ENCODE data around the gene ZBTB2. TPM values are rescaled to one million over a fixed set of nuclear protein-coding genes. Genes with fewer than 3 reads are reported as not detected.
"Not testable (repeated sequence)": the region's sequence is repeated elsewhere in the genome, so short reads cannot be mapped to it uniquely, and the experiment has no call there.

Gene ZBTB2
- total and polyA plus RNA-seq, 2 donors from 2014 or later: 6.0 to 11.2 TPM

DNA sequence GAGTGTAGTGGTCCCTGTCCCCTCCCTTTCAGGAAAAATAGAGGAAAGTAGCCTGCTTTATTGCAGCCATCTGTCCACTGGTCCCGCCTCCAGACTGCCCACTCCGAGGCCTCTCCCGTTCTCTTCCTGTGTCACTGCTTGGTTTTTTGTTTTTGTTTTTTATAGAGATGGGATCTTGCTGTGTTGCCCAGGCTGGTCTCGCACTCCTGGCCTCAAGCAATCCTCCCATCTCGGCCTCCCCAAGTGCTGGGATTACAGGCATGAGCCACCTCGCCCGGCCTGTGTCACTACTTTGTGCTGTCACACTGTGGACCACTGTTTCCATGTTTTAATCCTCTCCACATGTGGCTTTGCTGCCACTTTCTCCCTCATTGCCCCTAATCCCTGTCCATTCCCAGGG, 71.2 kb downstream of the ZBTB2 start:
- Histone ChIP-seq H3K4me1 (ENCODE audit: control insufficient read depth in 2 of 3, insufficient read depth in 2 of 3, low read depth in 1 of 3, low read length in 3 of 3) (peaks cover 0 to 8% (median 7%) of the 10 kb centered on the region in 3 donors), H3K4me3 (ENCODE audit: low read length in 3 of 3) (no peak overlapping the region), H3K9me3 (ENCODE audit: control insufficient read depth in 2 of 3, insufficient read depth in 1 of 3, low read length in 3 of 3) (no peaks in the 10 kb centered on the region), H3K9ac (ENCODE audit: low read length in 3 of 3) (no peak overlapping the region), H3K36me3 (ENCODE audit: control insufficient read depth in 2 of 3, insufficient read depth in 3 of 3, low read length in 3 of 3) (no peaks in the 10 kb centered on the region), H3K27me3 (ENCODE audit: control insufficient read depth, insufficient read depth, low read length) (no peaks in the 10 kb centered on the region), H3K27ac (ENCODE audit: low read depth in 2 of 2, low read length in 2 of 2) (no peak overlapping the region)
- intact Hi-C loops (cut with DNase I): no loop called here
- FAIRE-seq (no peak), DNase-seq (no peak)
- TF ChIP-seq, protein P1, sequence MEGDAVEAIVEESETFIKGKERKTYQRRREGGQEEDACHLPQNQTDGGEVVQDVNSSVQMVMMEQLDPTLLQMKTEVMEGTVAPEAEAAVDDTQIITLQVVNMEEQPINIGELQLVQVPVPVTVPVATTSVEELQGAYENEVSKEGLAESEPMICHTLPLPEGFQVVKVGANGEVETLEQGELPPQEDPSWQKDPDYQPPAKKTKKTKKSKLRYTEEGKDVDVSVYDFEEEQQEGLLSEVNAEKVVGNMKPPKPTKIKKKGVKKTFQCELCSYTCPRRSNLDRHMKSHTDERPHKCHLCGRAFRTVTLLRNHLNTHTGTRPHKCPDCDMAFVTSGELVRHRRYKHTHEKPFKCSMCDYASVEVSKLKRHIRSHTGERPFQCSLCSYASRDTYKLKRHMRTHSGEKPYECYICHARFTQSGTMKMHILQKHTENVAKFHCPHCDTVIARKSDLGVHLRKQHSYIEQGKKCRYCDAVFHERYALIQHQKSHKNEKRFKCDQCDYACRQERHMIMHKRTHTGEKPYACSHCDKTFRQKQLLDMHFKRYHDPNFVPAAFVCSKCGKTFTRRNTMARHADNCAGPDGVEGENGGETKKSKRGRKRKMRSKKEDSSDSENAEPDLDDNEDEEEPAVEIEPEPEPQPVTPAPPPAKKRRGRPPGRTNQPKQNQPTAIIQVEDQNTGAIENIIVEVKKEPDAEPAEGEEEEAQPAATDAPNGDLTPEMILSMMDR (IDR thresholded peaks at IDR 0.05; ENCODE audit: borderline replicate concordance, extremely low read depth, insufficient read depth): no peak

DNA sequence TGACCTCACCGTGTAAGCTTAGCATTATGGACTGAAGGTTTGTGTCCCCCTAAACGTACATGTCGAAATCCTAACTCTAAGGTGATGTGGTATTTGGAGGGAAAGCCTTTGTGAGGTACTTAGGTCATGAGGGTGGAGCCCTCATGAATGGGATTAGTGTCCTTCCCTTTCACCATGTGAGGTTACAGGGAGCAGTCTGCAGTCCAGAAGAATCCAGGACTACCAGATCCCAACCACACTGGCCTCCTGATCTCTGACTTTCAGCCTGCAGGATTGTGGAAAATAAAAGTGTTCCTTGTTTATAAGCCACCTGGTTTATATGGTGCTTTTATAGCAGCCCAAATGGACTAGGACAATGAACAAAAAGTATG, 73.4 kb downstream of the ZBTB2 start:
- H3K36me3 ChIP-seq (ENCODE audit: control insufficient read depth in 2 of 3, insufficient read depth in 3 of 3, low read length in 3 of 3): no peaks in the 10 kb centered on the region
- no peaks in the 10 kb centered on the region for H3K27me3 ChIP-seq (ENCODE audit: control insufficient read depth, insufficient read depth, low read length)
- H3K27ac ChIP-seq (ENCODE audit: low read depth in 2 of 2, low read length in 2 of 2): no peak overlapping the region
- DNase-seq (no peak), FAIRE-seq (no peak)
- H3K4me1 ChIP-seq (ENCODE audit: control insufficient read depth in 2 of 3, insufficient read depth in 2 of 3, low read depth in 1 of 3, low read length in 3 of 3): peaks cover 0 to 3% (median 0%) of the 10 kb centered on the region in 3 donors
- no peaks in the 10 kb centered on the region for H3K9me3 ChIP-seq (ENCODE audit: control insufficient read depth in 2 of 3, insufficient read depth in 1 of 3, low read length in 3 of 3)
- intact Hi-C loops (cut with DNase I): no loop called here
- no peak overlapping the region for H3K4me3 ChIP-seq (ENCODE audit: low read length in 3 of 3)
- no peak overlapping the region for H3K9ac ChIP-seq (ENCODE audit: low read length in 3 of 3)
- TF ChIP-seq, protein P1 (IDR thresholded peaks at IDR 0.05; ENCODE audit: borderline replicate concordance, extremely low read depth, insufficient read depth): no peak

DNA sequence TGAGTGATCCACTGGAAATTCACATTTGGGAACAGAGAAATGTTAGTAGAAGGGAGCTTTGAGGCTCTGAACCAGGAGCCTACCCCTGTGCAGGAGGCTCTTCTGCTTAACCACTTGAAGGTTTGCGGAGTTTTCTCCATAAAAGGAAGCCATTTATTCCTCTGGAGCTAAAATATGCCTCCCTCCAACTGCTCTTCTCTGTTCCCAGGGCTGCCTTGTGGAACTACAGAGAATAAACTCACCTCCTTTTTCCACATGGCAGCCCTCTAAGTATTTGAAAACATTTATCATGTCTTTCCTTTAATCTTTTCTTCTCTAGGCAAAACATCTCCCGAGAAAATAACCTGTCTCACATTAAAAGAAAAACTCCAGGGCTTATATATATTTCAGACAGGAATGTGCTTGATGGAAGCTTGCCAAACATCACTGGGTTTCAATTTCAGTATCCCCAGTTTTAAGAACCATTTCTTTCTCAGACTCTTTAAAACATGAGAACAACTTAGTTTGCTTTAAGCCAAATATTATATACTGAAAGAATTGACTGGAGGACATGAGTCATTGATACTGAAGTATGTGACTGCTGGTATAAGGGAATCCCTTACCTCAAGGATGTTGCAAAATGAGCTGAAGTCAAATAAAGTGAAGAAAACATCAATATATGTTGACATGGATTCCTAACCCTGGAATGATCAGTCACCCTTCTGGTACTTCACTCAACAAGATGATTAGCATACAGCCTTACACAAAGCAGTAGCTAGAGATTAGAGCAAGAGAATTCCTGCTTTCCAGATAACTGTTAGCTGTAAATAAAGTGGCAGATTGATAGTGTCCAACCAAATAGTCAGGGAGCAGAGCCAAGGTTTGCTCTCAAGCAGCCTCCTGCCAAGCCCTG, 74.0 kb downstream of the ZBTB2 start:
- peaks cover 0 to 4% (median 0%) of the 10 kb centered on the region in 3 donors for H3K4me1 ChIP-seq (ENCODE audit: control insufficient read depth in 2 of 3, insufficient read depth in 2 of 3, low read depth in 1 of 3, low read length in 3 of 3)
- TF ChIP-seq, protein P1 (IDR thresholded peaks at IDR 0.05; ENCODE audit: borderline replicate concordance, extremely low read depth, insufficient read depth): no peak
- H3K9ac ChIP-seq (ENCODE audit: low read length in 3 of 3): no peak overlapping the region
- FAIRE-seq (no peak), DNase-seq (peak in 2 of 5 donors; percentile 81 to 84)
- no peaks in the 10 kb centered on the region for H3K36me3 ChIP-seq (ENCODE audit: control insufficient read depth in 2 of 3, insufficient read depth in 3 of 3, low read length in 3 of 3)
- no peak overlapping the region for H3K4me3 ChIP-seq (ENCODE audit: low read length in 3 of 3)
- H3K27ac ChIP-seq (ENCODE audit: low read depth in 2 of 2, low read length in 2 of 2): no peak overlapping the region
- intact Hi-C loops (cut with DNase I): no loop called here
- no peaks in the 10 kb centered on the region for H3K27me3 ChIP-seq (ENCODE audit: control insufficient read depth, insufficient read depth, low read length)
- no peaks in the 10 kb centered on the region for H3K9me3 ChIP-seq (ENCODE audit: control insufficient read depth in 2 of 3, insufficient read depth in 1 of 3, low read length in 3 of 3)

DNA sequence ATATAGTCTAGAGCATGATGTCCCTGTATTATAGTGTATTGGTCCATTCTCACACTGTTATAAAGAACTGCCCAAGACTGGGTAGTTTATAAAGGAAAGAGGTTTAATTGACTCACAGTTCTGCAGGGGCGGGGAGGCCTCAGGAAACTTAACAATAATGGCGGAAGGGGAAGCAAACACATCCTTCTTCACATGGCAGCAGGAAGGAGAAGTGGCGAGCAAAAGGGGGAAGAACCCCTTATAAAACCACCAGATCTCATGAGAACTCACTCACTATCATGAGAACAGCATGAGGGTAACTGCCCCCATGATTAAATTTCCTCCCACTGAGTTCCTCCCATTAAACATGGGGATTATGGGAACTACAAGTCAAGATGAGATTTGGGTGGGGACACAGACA, 75.7 kb downstream of the ZBTB2 start:
- H3K27me3 ChIP-seq (ENCODE audit: control insufficient read depth, insufficient read depth, low read length); H3K9ac ChIP-seq (ENCODE audit: low read length in 3 of 3); H3K36me3 ChIP-seq (ENCODE audit: control insufficient read depth in 2 of 3, insufficient read depth in 3 of 3, low read length in 3 of 3); H3K4me3 ChIP-seq (ENCODE audit: low read length in 3 of 3); intact Hi-C loops (cut with DNase I); DNase-seq; FAIRE-seq; H3K4me1 ChIP-seq (ENCODE audit: control insufficient read depth in 2 of 3, insufficient read depth in 2 of 3, low read depth in 1 of 3, low read length in 3 of 3); H3K27ac ChIP-seq (ENCODE audit: low read depth in 2 of 2, low read length in 2 of 2); H3K9me3 ChIP-seq (ENCODE audit: control insufficient read depth in 2 of 3, insufficient read depth in 1 of 3, low read length in 3 of 3): not testable (repeated sequence)

Other genes starting within 250 kb of the ZBTB2 start
- 84.6 TPM for gene AKAP12, start 151.6 kb downstream of the ZBTB2 start, total RNA-seq
- 10.2 TPM for gene AKAP12, start 151.6 kb downstream of the ZBTB2 start, polyA plus RNA-seq (ENCODE audit: insufficient read depth, low read depth, low replicate concordance)
- gene RMND1, start 60.6 kb upstream of the ZBTB2 start, total RNA-seq: 18.3 TPM
- 33.7 TPM for gene RMND1, start 60.6 kb upstream of the ZBTB2 start, polyA plus RNA-seq (ENCODE audit: insufficient read depth, low read depth, low replicate concordance)
- gene CCDC170, start 102.5 kb upstream of the ZBTB2 start, total RNA-seq: 2.1 TPM
- gene CCDC170, start 102.5 kb upstream of the ZBTB2 start, polyA plus RNA-seq (ENCODE audit: insufficient read depth, low read depth, low replicate concordance): 0.34 TPM

All from kidney (tissue), 14 donors.